Thyroid gland (tissue), 4 donors: ENCODE data around the gene CRTAP. TPM values are rescaled to one million over a fixed set of nuclear protein-coding genes. Genes with fewer than 3 reads are reported as not detected.

ENCODE experiments used
- DNase-seq, 2 donors: peaks; one replicate each; pipeline ENCODE4 v3.0.0-alpha.2; 2019
- H3K27ac ChIP-seq, 3 donors: fragments of 200-600 bp; sonication (generic); 1 replicate in 2 of 3; 2 replicates in 1 of 3; pipeline ENCODE4 v1.5.1; 2016 to 2019; ENCODE audit warnings: mild to moderate bottlenecking in 1 of 3, moderate library complexity in 1 of 3
- H3K27me3 ChIP-seq: fragments of 200-600 bp; sonication (generic); one replicate; pipeline ENCODE4 v1.5.1; 2019
- H3K36me3 ChIP-seq, 2 donors: fragments of 200-600 bp; sonication (generic); one replicate each; pipeline ENCODE4 v1.5.1; 2016 to 2019
- H3K4me1 ChIP-seq, 2 donors: fragments of 200-600 bp; sonication (generic); one replicate each; pipeline ENCODE4 v1.5.1; 2017 to 2019
- H3K4me3 ChIP-seq, 3 donors: fragments of 200-600 bp; sonication (generic); replicated peaks in 1 of 3; 1 replicate in 2 of 3; 2 replicates in 1 of 3; pipeline ENCODE4 v1.5.1; 2016; ENCODE audit warnings: mild to moderate bottlenecking in 1 of 3
- H3K9me3 ChIP-seq: fragments of 200-600 bp; sonication (generic); one replicate; pipeline ENCODE4 v1.5.1; 2017
- CTCF ChIP-seq, 6 experiments: fragments of 200-600 bp in 3 of 6; fragments of 450-650 bp in 3 of 6; sonication (generic) in 3 of 6; IDR thresholded peaks; one replicate each; pipeline ENCODE4 v1.5.1; 2016 to 2019; ENCODE audit warnings: antibody characterized with exemption in 6 of 6, mild to moderate bottlenecking in 2 of 6, inconsistent platforms in 1 of 6, moderate library complexity in 1 of 6
- POLR2A ChIP-seq, 2 donors: fragments of 450-650 bp; IDR thresholded peaks; one replicate each; pipeline ENCODE4 v1.6.1; 2017; ENCODE audit warnings: antibody characterized with exemption in 2 of 2, mild to moderate bottlenecking in 2 of 2, moderate library complexity in 1 of 2
- WGBS, 2 donors: methylation state at CpG; one replicate each; pipeline ENCODE4 v1.1.5; 2017; 5-methylcytosine and 5-hydroxymethylcytosine counted together
- intact Hi-C: fragments of 100-400 bp; cut with DNase I; formaldehyde crosslinking; loops from one replicate; pipeline ENCODE4 v1.15.1; 2023
- total RNA-seq, 4 donors: library from RNA; depleted of rRNA; stranded (reverse); fragments of >200 nt; gene quantifications; one replicate each; pipeline ENCODE4 v1.2.3, GENCODE V29; 2016

The CRTAP gene
- total RNA-seq, 4 donors from 2014 or later: 241 to 504 (median 300) TPM

- H3K4me1 ChIP-seq: peaks cover 6 to 17% of the 10 kb centered on the region in 2 donors
- H3K4me3 ChIP-seq: no peak overlapping the region
- TF ChIP-seq POLR2A (IDR thresholded peaks at IDR 0.05) (no peak), CTCF (IDR thresholded peaks at IDR 0.05) (no peak)
- no peaks in the 10 kb centered on the region for H3K27me3 ChIP-seq
- no peak for DNase-seq
- intact Hi-C loops: no loop called here
- 63 to 82% methylated on average over 3 of the region's 3 CpGs for WGBS, 2 donors
- H3K27ac ChIP-seq: peak overlapping the region in 2 of 3 donors; percentile 38 to 97
- no peaks in the 10 kb centered on the region for H3K36me3 ChIP-seq
- no peaks in the 10 kb centered on the region for H3K9me3 ChIP-seq
Observed at GRCh38 chr3:33099109-33099645, 14.6 kb upstream of the CRTAP start.

- WGBS, 2 donors: 50 to 53% methylated on average over 3 of the region's 3 CpGs
- H3K27ac ChIP-seq: peak overlapping the region in 2 of 3 donors; percentile 38 to 97
- intact Hi-C loops: no loop called here
Observed at GRCh38 chr3:33099701-33100100, 14.1 kb upstream of the CRTAP start.

GRCh38 chr3:33100229-33100628, 13.6 kb upstream of the CRTAP start:
- Histone ChIP-seq H3K36me3 (no peaks in the 10 kb centered on the region), H3K4me3 (no peak overlapping the region), H3K27ac (peak overlapping the region in 1 of 3 donors; percentile 97), H3K27me3 (no peaks in the 10 kb centered on the region), H3K4me1 (peaks cover 6 to 17% of the 10 kb centered on the region in 2 donors), H3K9me3 (no peaks in the 10 kb centered on the region)
- WGBS, 2 donors: 56 to 71% methylated on average over 2 of the region's 2 CpGs
- TF ChIP-seq CTCF (IDR thresholded peaks at IDR 0.05) (no peak), POLR2A (IDR thresholded peaks at IDR 0.05) (no peak)
- no peak for DNase-seq
- intact Hi-C loops: no loop called here

More at GRCh38 chr3:33099701-33100100, 14.1 kb upstream of the CRTAP start:
- H3K27me3 ChIP-seq: no peaks in the 10 kb centered on the region
- H3K9me3 ChIP-seq: no peaks in the 10 kb centered on the region
- no peak for TF ChIP-seq CTCF (IDR thresholded peaks at IDR 0.05)
- no peak for TF ChIP-seq POLR2A (IDR thresholded peaks at IDR 0.05)
- peaks cover 6 to 17% of the 10 kb centered on the region in 2 donors for H3K4me1 ChIP-seq
- H3K4me3 ChIP-seq: no peak overlapping the region
- H3K36me3 ChIP-seq: no peaks in the 10 kb centered on the region
- peak in 1 of 2 donors; percentile 35 for DNase-seq

- intact Hi-C loops: no loop called here
Observed at GRCh38 chr3:33103034-33103433, 10.8 kb upstream of the CRTAP start.

More at GRCh38 chr3:33103034-33103433, 10.8 kb upstream of the CRTAP start:
- no peaks in the 10 kb centered on the region for H3K27me3 ChIP-seq
- WGBS, 2 donors: 91 to 96% methylated on average over 3 of the region's 3 CpGs
- H3K4me1 ChIP-seq: peaks cover 0 to 11% of the 10 kb centered on the region in 2 donors
- no peak overlapping the region for H3K4me3 ChIP-seq
- no peaks in the 10 kb centered on the region for H3K36me3 ChIP-seq
- H3K27ac ChIP-seq: no peak overlapping the region
- TF ChIP-seq CTCF (IDR thresholded peaks at IDR 0.05) (no peak), POLR2A (IDR thresholded peaks at IDR 0.05) (no peak)
- DNase-seq: no peak
- H3K9me3 ChIP-seq: no peaks in the 10 kb centered on the region
